H1 (cell line): ENCODE data around the gene RNASE13. TPM values are rescaled to one million over a fixed set of nuclear protein-coding genes. Genes with fewer than 3 reads are reported as not detected.

Source experiments
- CTCF ChIA-PET: fragments of 300-600 bp; sonication (Branson Sonifier 250); formaldehyde crosslinking; loops from one replicate; lab custom pipeline; 2021; ENCODE audit not compliant: partially characterized antibody; lab: Charles Lee
- POLR2A ChIA-PET: fragments of 300-600 bp; sonication (Branson Sonifier 250); formaldehyde crosslinking; loops from one replicate; lab custom pipeline; 2021; ENCODE audit warnings: inconsistent platforms; ENCODE audit not compliant: partially characterized antibody; lab: Charles Lee
- DNase-seq, 2 experiments: peaks; one replicate each; pipeline versions ENCODE4 v3.0.0 to v3.0.0-alpha.2; 2010 to 2022; ENCODE audit warnings: low spot score in 2 of 2, low read depth in 1 of 2, mixed read lengths in 1 of 2
- FAIRE-seq: peaks from 2 replicates; lab custom pipeline; 2011; peaks lifted over from hg19 to GRCh38; lab: Jason Lieb, UNC
- H2AFZ ChIP-seq: 2 replicates; pipeline ENCODE4 v1.8.1; 2012; ENCODE audit warnings: low read length, inconsistent platforms
- H2AK5ac ChIP-seq: 2 replicates; pipeline ENCODE4 v1.6.1; 2013; ENCODE audit warnings: low read depth, low read length
- H2BK120ac ChIP-seq: replicated peaks from 2 replicates; pipeline ENCODE3; 2013; ENCODE audit warnings: low read depth, low read length, inconsistent platforms
- H2BK12ac ChIP-seq: 2 replicates; pipeline ENCODE4 v1.6.1; 2013; ENCODE audit warnings: low read depth, low read length
- H2BK15ac ChIP-seq: 2 replicates; pipeline ENCODE4 v1.6.1; 2013; ENCODE audit warnings: low read length
- H2BK20ac ChIP-seq: 2 replicates; pipeline ENCODE4 v1.6.1; 2013; ENCODE audit warnings: low read length
- H2BK5ac ChIP-seq: 2 replicates; pipeline ENCODE4 v1.6.1; 2013; ENCODE audit warnings: low read depth, low read length
- H3K14ac ChIP-seq: 2 replicates; pipeline ENCODE4 v1.6.1; 2013; ENCODE audit warnings: inconsistent platforms; ENCODE audit not compliant: insufficient read length
- H3K18ac ChIP-seq: 2 replicates; pipeline ENCODE4 v1.6.1; 2013; ENCODE audit warnings: low read length; ENCODE audit errors: extremely low read depth
- H3K23ac ChIP-seq: 2 replicates; pipeline ENCODE4 v1.6.1; 2013; ENCODE audit warnings: inconsistent platforms; ENCODE audit not compliant: insufficient read length
- H3K23me2 ChIP-seq: 2 replicates; pipeline ENCODE4 v1.6.1; 2013; ENCODE audit warnings: low read depth, low read length
- H3K27ac ChIP-seq: 2 replicates; pipeline ENCODE4 v1.6.1; 2011; ENCODE audit warnings: low read depth, low read length, inconsistent platforms
- H3K27me3 ChIP-seq, 4 experiments: replicated peaks in 1 of 4; 1 replicate in 1 of 4; 2 replicates in 3 of 4; pipeline versions ENCODE4 v1.6.1 to v1.8.1; 2011 to 2013; ENCODE audit warnings: low read length in 3 of 4, mild to moderate bottlenecking in 3 of 4, inconsistent platforms in 2 of 4, mixed read lengths in 2 of 4, moderate library complexity in 1 of 4; ENCODE audit not compliant: control insufficient read depth in 3 of 4, insufficient read depth in 3 of 4; ENCODE audit errors: extremely low read depth in 1 of 4
- H3K36me3 ChIP-seq, 4 experiments: 2 replicates each; pipeline versions ENCODE4 v1.6.1 to v1.8.1; 2011 to 2013; ENCODE audit warnings: mild to moderate bottlenecking in 4 of 4, low read length in 3 of 4, moderate library complexity in 2 of 4, control low read depth in 1 of 4, inconsistent platforms in 1 of 4; ENCODE audit not compliant: insufficient read depth in 4 of 4, control insufficient read depth in 2 of 4
- H3K4ac ChIP-seq: replicated peaks from 2 replicates; pipeline ENCODE3; 2013; ENCODE audit warnings: low read length, low read depth, mixed read lengths, inconsistent platforms; ENCODE audit not compliant: insufficient read length
- H3K4me1 ChIP-seq, 4 experiments: replicated peaks in 1 of 4; 1 replicate in 1 of 4; 2 replicates in 3 of 4; pipeline versions ENCODE4 v1.6.1 to v1.8.1; 2011 to 2013; ENCODE audit warnings: low read length in 3 of 4, inconsistent platforms in 2 of 4, mixed read lengths in 1 of 4; ENCODE audit not compliant: insufficient read depth in 4 of 4, control insufficient read depth in 3 of 4
- H3K4me2 ChIP-seq, 2 experiments: 2 replicates each; pipeline versions ENCODE4 v1.6.1 to v1.8.1; 2011 to 2013; ENCODE audit warnings: low read depth in 2 of 2, low read length in 2 of 2, control low read depth in 1 of 2, inconsistent platforms in 1 of 2, mild to moderate bottlenecking in 1 of 2; ENCODE audit not compliant: insufficient read depth in 1 of 2
- H3K4me3 ChIP-seq, 4 experiments: fragments of 200-600, 300-600 bp in 1 of 4; sonication (generic), shearing (Covaris generic), sonication (Bioruptor Twin) in 1 of 4; 2 replicates each; pipeline versions ENCODE4 v1.5.1 to v1.8.1; 2011 to 2016; ENCODE audit warnings: low read length in 4 of 4, low read depth in 3 of 4, control low read depth in 2 of 4, inconsistent platforms in 2 of 4, mild to moderate bottlenecking in 2 of 4, mixed read lengths in 1 of 4, moderate library complexity in 1 of 4; ENCODE audit not compliant: insufficient read depth in 2 of 4; ENCODE audit errors: extremely low read depth in 1 of 4
- H3K56ac ChIP-seq: replicated peaks from 2 replicates; pipeline ENCODE3; 2013; ENCODE audit warnings: low read depth, mild to moderate bottlenecking, mixed read lengths, low read length, inconsistent platforms; ENCODE audit not compliant: insufficient read length
- H3K79me1 ChIP-seq: 2 replicates; pipeline ENCODE4 v1.6.1; 2013; ENCODE audit warnings: low read depth, low read length, control low read depth
- H3K79me2 ChIP-seq, 2 experiments: 2 replicates each; pipeline versions ENCODE4 v1.6.1 to v1.8.1; 2012 to 2013; ENCODE audit warnings: low read length in 2 of 2, mild to moderate bottlenecking in 2 of 2, inconsistent platforms in 1 of 2; ENCODE audit not compliant: insufficient read depth in 2 of 2, control insufficient read depth in 1 of 2
- H3K9ac ChIP-seq, 4 experiments: replicated peaks in 1 of 4; 1 replicate in 1 of 4; 2 replicates in 3 of 4; pipeline versions ENCODE4 v1.6.1 to v1.8.1; 2011 to 2013; ENCODE audit warnings: low read depth in 3 of 4, low read length in 3 of 4, control low read depth in 2 of 4, mild to moderate bottlenecking in 2 of 4, moderate library complexity in 2 of 4, inconsistent platforms in 1 of 4; ENCODE audit errors: extremely low read depth in 1 of 4
- H3K9me3 ChIP-seq, 2 experiments: 2 replicates each; pipeline versions ENCODE4 v1.6.1 to v1.8.1; 2012 to 2013; ENCODE audit warnings: mild to moderate bottlenecking in 2 of 2, moderate library complexity in 2 of 2, control low read depth in 1 of 2, inconsistent platforms in 1 of 2, low read depth in 1 of 2, low read length in 1 of 2, mixed read lengths in 1 of 2; ENCODE audit not compliant: insufficient read depth in 2 of 2
- H4K20me1 ChIP-seq, 2 experiments: replicated peaks in 1 of 2; 2 replicates each; pipeline versions ENCODE3 to v1.8.1; 2011 to 2013; ENCODE audit warnings: inconsistent platforms in 2 of 2, low read length in 2 of 2, mild to moderate bottlenecking in 1 of 2; ENCODE audit not compliant: insufficient read depth in 2 of 2, control insufficient read depth in 1 of 2
- H4K5ac ChIP-seq: 2 replicates; pipeline ENCODE4 v1.6.1; 2013; ENCODE audit warnings: low read length, low read depth, mixed read lengths, inconsistent platforms; ENCODE audit not compliant: insufficient read length
- H4K8ac ChIP-seq: 2 replicates; pipeline ENCODE4 v1.8.0; 2013; ENCODE audit warnings: mild to moderate bottlenecking, moderate library complexity, low read length, inconsistent platforms; ENCODE audit not compliant: insufficient read depth; ENCODE audit errors: extremely low read depth
- H4K91ac ChIP-seq: replicated peaks from 2 replicates; pipeline ENCODE3; 2013; ENCODE audit warnings: low read length, mixed read lengths, inconsistent platforms; ENCODE audit not compliant: insufficient read length
- CBX8 ChIP-seq: fragments of 300-800, 300-1000 bp; sonication (generic); IDR thresholded peaks from 2 replicates; pipeline ENCODE4 v1.7.1; 2016; ENCODE audit warnings: low read depth, low read length, borderline replicate concordance
- EGR1 ChIP-seq: IDR thresholded peaks from 2 replicates; pipeline ENCODE4 v1.6.1; 2011; ENCODE audit warnings: low read depth, low read length, borderline replicate concordance
- EZH2 ChIP-seq: fragments of 200-600 bp; sonication (generic); IDR thresholded peaks from 2 replicates; pipeline ENCODE4 v1.7.1; 2012; ENCODE audit warnings: low read depth, mild to moderate bottlenecking, moderate library complexity, low read length, inconsistent platforms; ENCODE audit not compliant: severe bottlenecking
- GABPA ChIP-seq: IDR thresholded peaks from 2 replicates; pipeline ENCODE4 v1.6.1; 2011; ENCODE audit warnings: mild to moderate bottlenecking, low read length, moderate library complexity, borderline replicate concordance; ENCODE audit not compliant: insufficient read depth
- HDAC2 ChIP-seq, 2 experiments: fragments of 300-600 bp in 1 of 2; sonication (generic) in 1 of 2; IDR thresholded peaks; 2 replicates each; pipeline ENCODE4 v1.6.1; 2011 to 2012; ENCODE audit warnings: low read depth in 2 of 2, low read length in 2 of 2, mild to moderate bottlenecking in 2 of 2, moderate library complexity in 2 of 2, borderline replicate concordance in 1 of 2, inconsistent platforms in 1 of 2
- JUN ChIP-seq: IDR thresholded peaks from 2 replicates; pipeline ENCODE4 v1.6.1; 2011; ENCODE audit warnings: low read depth, mild to moderate bottlenecking, improper control_type of control experiment, low read length
- KDM4A ChIP-seq: IDR thresholded peaks from one replicate; pipeline ENCODE4 v1.7.1; 2012; ENCODE audit warnings: low read depth, mild to moderate bottlenecking, moderate library complexity, low read length, inconsistent platforms; ENCODE audit not compliant: severe bottlenecking
- KDM5A ChIP-seq: fragments of 200-600 bp; IDR thresholded peaks from 2 replicates; pipeline ENCODE4 v1.7.1; 2012; ENCODE audit warnings: mild to moderate bottlenecking, low read length, inconsistent platforms, mixed read lengths
- RXRA ChIP-seq: IDR thresholded peaks from 2 replicates; pipeline ENCODE4 v1.6.1; 2011; ENCODE audit warnings: low read depth, mild to moderate bottlenecking, low read length, moderate library complexity; ENCODE audit not compliant: insufficient read depth
- SIN3A ChIP-seq, 2 experiments: IDR thresholded peaks in 1 of 2; conservative IDR thresholded peaks in 1 of 2; 2 replicates each; pipeline ENCODE4 v1.6.1; 2011 to 2012; ENCODE audit warnings: low read length in 2 of 2, improper control_type of control experiment in 1 of 2, low read depth in 1 of 2, mild to moderate bottlenecking in 1 of 2
- TAF1 ChIP-seq: IDR thresholded peaks from 2 replicates; pipeline ENCODE4 v1.6.1; 2011; ENCODE audit warnings: mild to moderate bottlenecking, low read depth, low read length
- USF2 ChIP-seq: IDR thresholded peaks from 2 replicates; pipeline ENCODE4 v1.6.1; 2011; ENCODE audit warnings: low read length, improper control_type of control experiment
- YY1 ChIP-seq: IDR thresholded peaks from 2 replicates; pipeline ENCODE4 v1.6.1; 2011; ENCODE audit warnings: low read depth, mild to moderate bottlenecking, low read length
- WGBS, 2 experiments: shearing (Covaris generic) in 1 of 2; methylation state at CpG; one replicate each; pipeline versions ENCODE4 v1.1.6 to v1.1.7; 2013 to 2015; ENCODE audit warnings: low lambda C conversion rate in 2 of 2, mixed read lengths in 2 of 2, inconsistent platforms in 1 of 2, low coverage in 1 of 2, missing lambda C conversion rate in 1 of 2; ENCODE audit not compliant: insufficient replicate concordance in 2 of 2, insufficient coverage in 1 of 2, insufficient read length in 1 of 2; ENCODE audit errors: extremely low coverage in 1 of 2, missing lambda C conversion rate in 1 of 2; 5-methylcytosine and 5-hydroxymethylcytosine counted together
- polyA plus RNA-seq, 7 experiments: library from polyadenylated mRNA; depleted of rRNA in 3 of 7; stranded (reverse) in 5 of 7; unstranded in 2 of 7; fragments of >200 nt in 5 of 7; fragments of 200-250 nt in 2 of 7; gene quantifications; 1 replicate in 5 of 7; 2 replicates in 1 of 7; 4 replicates in 1 of 7; pipeline versions ENCODE4 v1.2.1 to v1.2.3, GENCODE V29; 2011 to 2013; ENCODE audit warnings: missing spikeins in 2 of 7, mixed read lengths in 2 of 7
- total RNA-seq: library from RNA; stranded (reverse); fragmentation: NEBNext Ultra II Directional; extraction: Animal tissue kit (Norgen Biotek cat#: 25700); gene quantifications from 2 replicates; pipeline ENCODE4 v1.2.1, GENCODE V29; 2021

RNASE13 gene
- total and polyA plus RNA-seq, 2 of the 8 experiments (the other 6 are each of a cell fraction or from before 2014, with no cell fraction given) = not detected

- ChIA-PET CTCF (interaction anchor here (0.7 to 2.6 kb wide), 6 partner anchors 10 to 56 kb away, joined by 3 to 12 read pairs (median 4); no protein-coding TSS in a partner anchor), POLR2A (interaction anchor here (3.7 kb wide), 1 partner anchor 10 kb away, joined by 17 read pairs; no protein-coding TSS in a partner anchor)
- H3K27me3 ChIP-seq = no peaks in the 10 kb centered on the region; a peak in 1 of 7 replicates
- H2AFZ ChIP-seq = no peak overlapping the region
- H4K8ac ChIP-seq = no peak overlapping the region
- H3K4ac ChIP-seq = no peak overlapping the region
- no peak overlapping the region for H2BK15ac ChIP-seq
- H2BK120ac ChIP-seq = no peak overlapping the region
- DNase-seq (no peak), FAIRE-seq (no peak)
- no peaks in the 10 kb centered on the region for H3K9me3 ChIP-seq
- no peaks in the 10 kb centered on the region for H4K20me1 ChIP-seq
- H3K18ac ChIP-seq = no peak overlapping the region
- no peaks in the 10 kb centered on the region for H3K23me2 ChIP-seq
- no peaks in the 10 kb centered on the region for H3K36me3 ChIP-seq
- no peak overlapping the region for H3K4me2 ChIP-seq
- H2BK20ac ChIP-seq = no peak overlapping the region
- no peaks in the 10 kb centered on the region for H3K79me1 ChIP-seq
- H2BK12ac ChIP-seq = no peak overlapping the region
- no peak overlapping the region for H4K5ac ChIP-seq
- no peak overlapping the region for H3K56ac ChIP-seq
- H3K9ac ChIP-seq = no peak overlapping the region
- no peak overlapping the region for H4K91ac ChIP-seq
- H3K14ac ChIP-seq = no peak overlapping the region
- WGBS, 2 experiments = 86% methylated on average over 3 of the region's 3 CpGs; no CpG with 5 or more reads in 1 of the 2 experiments
- no peak overlapping the region for H2BK5ac ChIP-seq
- no peaks in the 10 kb centered on the region; a peak in 1 of 7 replicates for H3K4me1 ChIP-seq
- no peaks in the 10 kb centered on the region for H3K79me2 ChIP-seq
- no peak overlapping the region for H3K23ac ChIP-seq
- no peak overlapping the region for H3K4me3 ChIP-seq
- H3K27ac ChIP-seq = no peak overlapping the region
- H2AK5ac ChIP-seq = no peak overlapping the region
- TF ChIP-seq HDAC2 (IDR thresholded peaks at IDR 0.05; ENCODE audit: borderline replicate concordance in 1 of 2, low read depth in 2 of 2, low read length in 2 of 2) = no peak
- no peak for TF ChIP-seq KDM5A
- no peak for TF ChIP-seq USF2
- TF ChIP-seq GABPA = no peak
- TF ChIP-seq KDM4A = no peak
- no peak for TF ChIP-seq RXRA
- TF ChIP-seq TAF1 = no peak
- no peak for TF ChIP-seq CBX8
- no peak for TF ChIP-seq SIN3A (conservative IDR thresholded peaks at IDR 0.05 in 1 of 2, IDR thresholded peaks at IDR 0.05 in 1 of 2; ENCODE audit: low read depth in 1 of 2, low read length in 2 of 2)
- TF ChIP-seq JUN = no peak
- no peak for TF ChIP-seq YY1
- no peak for TF ChIP-seq EGR1
- no peak for TF ChIP-seq EZH2
Measured at GRCh38 chr14:21061347-21061668, 26.7 kb upstream of the RNASE13 start.
